Superior temporal gyrus (tissue), 1 donor: ENCODE measurements around the gene AHCYL1.
A peak's percentile ranks its signal among the peaks of the same experiment; 100 is the strongest.
"Not testable (repeated sequence)": the region's sequence is repeated elsewhere in the genome, so short reads cannot be mapped to it uniquely, and the experiment has no call there.

Experiments
- DNase-seq: peaks from one replicate; pipeline ENCODE4 v3.0.0-alpha.2; 2016; ENCODE audit errors: extremely low spot score

The AHCYL1 gene

DNA sequence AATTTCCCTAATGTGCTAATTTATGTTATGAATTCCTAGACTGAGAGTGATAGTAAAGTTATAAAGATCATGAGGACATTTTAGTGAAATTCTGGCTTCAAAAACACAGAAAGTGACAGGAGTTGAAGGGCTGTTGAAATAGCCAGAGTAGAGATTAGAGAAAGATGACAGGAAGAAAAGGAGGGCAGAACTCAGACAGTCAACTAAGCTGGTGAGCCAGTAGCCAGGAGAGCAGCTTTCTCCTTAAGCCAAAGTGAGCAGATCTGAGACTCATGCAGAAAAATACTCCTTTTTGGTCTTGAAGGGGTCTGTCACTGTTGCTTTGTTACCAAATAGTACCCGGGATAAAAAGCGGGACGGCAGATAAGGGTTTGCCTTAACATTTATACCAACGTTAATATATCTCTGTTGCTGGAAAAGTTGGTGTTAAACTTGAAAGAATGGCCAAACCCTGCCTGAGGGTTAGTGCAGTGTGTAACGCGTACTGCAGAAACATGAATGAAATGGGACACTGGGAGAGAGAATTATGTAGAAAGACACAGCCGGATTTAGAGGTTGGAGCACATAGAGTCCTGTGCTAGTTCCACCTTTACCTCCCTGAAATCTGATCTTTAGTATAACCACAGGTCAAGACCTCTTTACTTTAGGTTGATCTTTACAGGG is 12.8 kb downstream of the AHCYL1 start:
- no peak for DNase-seq

DNA sequence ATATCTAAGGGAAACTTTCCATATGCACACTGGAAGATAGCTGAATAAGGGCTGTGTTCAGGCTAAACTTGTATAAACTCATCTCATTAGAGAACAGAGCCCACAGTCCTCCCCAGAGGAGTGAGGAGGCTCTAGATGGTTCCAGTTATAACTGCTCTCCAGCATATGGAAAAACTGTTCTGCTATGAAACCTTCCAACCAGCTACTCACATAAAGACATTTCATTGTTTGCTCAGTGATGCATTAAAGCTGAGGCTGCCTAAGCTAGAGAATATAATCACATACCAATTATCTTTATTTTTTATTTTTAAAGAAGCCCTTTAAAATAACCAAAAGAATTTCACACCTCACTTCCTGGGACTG is 13.3 kb downstream of the AHCYL1 start:
- DNase-seq, result no peak

DNA sequence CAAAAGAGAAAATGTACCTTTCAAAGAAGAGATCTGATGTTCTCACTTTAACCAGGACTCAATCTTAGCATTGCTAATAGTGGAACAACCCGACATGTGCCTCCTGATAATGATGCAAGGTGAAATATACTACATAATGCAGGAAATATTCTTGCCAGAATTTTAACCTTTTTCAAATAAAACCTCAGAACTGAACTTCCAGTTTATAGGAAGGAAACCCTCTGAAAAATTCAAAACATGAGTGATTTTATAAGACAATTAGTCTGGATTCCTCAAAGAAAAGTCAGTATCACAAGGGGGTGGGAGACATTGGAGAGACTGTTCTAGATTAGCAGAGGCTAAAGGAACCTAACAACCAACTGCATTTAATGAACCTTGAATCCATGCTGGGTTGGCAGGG is 18.1 kb downstream of the AHCYL1 start:
- no peak for DNase-seq

DNA sequence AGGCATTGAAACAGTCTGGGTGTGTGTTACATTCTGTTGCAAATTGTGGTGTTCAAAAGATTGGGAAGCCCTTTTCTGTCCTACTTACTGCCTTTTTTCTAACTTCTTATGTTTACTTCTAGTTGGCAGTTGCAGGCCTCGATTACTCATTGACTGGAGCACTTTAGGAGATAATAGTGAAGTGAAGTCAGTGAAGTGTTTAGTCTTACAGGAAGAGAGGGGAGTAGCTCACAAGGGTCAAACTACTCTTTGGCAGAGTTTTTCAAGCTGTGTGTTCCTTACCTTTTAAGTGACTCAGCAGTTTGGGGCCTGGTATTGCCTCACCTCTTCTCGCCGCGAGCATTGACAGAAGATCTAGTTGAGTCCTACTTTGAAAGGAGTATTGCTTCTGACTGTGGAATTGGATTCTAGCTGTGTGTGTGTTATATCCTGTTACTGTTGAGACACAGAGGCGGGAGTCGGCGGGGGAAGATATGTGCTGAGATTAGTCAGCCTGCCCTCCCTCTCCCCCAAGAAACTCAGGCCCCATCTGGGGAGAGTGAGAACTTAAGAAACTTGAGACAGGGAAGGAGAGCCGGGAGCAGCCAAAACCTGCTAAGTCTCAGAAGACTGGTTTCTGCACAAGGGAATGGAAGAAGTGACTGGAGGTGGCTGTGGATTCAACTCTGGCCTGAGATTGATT is 19.3 kb downstream of the AHCYL1 start:
- DNase-seq, result no peak

DNA sequence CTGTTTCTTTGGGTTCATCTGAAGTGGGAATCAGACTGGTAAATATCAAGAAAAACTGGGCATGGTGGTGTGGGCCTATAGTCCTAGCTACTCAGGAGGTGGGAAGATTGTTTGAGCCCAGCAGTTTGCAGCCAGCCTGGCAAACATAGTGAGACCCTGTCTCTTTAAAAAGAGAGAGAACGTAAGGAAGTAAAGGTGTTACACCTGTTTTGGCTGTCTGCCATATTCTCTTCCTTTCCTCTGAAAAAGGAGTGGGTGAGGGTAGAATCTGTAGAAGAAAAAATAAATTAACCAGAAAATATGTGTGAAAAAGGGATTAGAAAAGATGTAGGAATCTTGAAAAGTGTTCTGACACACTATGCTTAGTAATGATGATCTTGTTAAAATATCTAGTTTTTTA is 20.0 kb downstream of the AHCYL1 start:
- DNase-seq, result no peak

DNA sequence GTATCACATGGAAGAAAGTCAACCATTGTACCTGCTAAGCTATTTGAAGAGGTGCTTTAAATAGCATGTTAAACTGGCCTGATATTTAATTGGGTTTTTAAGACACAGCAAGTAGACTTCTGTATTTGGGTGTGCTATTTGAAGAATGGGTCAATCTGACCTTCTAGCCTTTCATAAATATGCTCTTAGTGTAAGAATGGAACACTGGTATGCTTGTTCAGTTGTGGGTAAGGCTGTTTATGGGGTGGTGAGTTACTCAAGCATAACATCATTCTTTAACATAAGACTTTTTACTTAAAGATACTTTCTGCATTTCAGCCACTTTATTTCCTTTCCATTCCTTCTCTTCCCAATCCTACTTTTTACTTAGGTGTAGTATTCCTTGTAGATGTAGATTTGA is 21.4 kb downstream of the AHCYL1 start:
- DNase-seq, result no peak

DNA sequence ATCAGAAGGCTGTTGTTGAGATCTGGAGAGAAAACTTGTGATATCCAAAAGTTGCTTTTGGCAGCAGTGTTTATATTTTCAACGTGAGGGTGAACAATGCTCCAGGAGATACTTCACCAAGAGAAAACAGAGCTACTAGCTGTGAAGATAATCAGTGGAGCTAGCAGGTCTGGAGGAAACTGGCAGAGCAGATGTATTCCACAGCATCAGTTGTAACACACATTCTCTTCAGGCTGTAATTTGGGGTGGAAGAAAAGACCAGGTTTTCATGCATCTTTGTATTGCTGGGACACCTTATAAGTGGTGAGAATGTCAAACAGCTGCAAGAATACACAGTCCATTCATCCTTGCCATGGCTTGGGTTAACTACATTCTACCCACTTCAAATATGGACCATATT is 22.0 kb downstream of the AHCYL1 start:
- DNase-seq, result no peak

DNA sequence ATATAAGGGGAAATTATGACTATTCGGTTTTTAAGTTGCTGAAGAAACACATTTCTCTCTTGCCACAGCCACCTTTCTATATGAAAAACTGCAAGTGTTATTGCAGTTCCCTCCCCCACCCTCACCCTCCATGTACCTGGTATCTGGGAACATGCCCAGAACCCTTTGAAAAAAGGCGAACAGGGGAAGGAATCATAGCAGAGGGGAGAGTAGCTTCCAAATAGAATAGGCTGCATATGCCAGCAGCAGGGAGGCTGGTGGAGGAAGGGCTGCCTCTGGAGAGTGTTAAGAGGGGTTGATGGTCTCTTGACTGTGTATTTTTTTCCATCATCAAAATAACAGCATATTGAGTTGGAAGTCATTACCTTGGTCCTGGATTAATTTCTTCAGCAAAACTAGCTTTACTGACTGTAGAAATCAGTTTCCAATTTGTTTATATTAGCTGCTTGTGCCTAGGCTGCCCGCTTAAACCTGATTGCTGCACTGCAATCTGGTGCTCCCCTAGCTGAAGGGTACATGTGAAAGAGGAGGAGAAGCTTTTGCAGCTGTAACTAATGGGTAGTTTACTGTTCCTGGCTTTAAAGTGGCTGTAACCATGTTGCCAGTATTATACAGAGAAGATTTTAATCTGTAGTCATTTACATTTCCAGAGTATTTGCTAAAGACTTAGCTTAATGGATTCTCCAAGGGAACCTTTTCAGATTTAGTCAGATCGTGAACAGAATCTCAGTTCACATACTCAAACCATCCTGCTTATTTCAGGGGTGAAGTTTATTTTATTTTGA is 22.7 kb downstream of the AHCYL1 start:
- DNase-seq, result no peak

DNA sequence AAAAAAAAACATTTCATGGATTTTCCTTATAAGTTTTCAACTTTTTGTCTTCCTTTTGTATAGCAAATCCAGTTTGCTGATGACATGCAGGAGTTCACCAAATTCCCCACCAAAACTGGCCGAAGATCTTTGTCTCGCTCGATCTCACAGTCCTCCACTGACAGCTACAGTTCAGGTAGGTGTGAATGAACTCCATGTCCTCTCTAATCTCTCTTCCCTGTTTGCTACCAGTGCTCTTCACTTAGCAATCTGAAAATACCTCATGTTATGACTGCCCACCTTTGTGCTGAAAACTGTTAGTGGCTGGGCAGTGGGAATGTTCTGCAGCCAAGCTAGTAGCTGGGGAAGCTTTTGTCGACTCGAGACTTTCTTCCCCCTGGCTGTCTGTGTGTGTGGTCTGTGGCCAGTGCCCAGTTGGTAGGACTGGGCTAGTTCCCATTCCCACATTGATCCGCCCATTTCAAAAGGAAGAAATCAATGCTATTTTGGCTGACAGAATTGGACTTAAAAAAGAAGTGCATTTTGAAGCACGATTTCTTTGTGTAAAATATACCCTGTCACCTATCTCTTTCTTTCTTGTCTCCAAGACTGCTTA is 24.5 kb downstream of the AHCYL1 start:
- no peak for DNase-seq

DNA sequence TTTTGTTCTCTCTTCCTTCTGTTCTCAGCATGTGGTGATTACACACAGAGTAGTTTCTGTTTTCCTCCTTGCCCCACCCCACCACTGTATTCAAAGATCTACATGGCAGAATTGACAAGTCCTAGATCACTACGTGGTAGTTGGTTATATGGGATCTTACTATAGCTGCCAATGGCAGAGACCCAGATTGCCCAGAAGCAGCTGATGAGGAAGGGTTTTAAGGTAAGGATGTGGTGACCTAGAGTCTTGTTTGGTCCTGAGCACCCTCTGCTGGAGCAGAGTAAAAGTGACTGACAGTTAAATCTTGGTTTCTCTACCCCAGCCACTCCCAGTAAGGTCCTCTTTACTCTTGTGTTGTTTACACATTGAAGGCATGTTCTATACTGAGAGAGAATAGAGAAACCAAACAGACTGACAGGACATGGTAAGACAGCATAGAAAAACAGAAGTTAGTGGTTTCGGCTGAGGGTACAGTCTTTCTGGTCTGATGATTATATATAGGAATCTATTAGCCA is 27.0 kb downstream of the AHCYL1 start:
- DNase-seq, result peak; percentile 58

DNA sequence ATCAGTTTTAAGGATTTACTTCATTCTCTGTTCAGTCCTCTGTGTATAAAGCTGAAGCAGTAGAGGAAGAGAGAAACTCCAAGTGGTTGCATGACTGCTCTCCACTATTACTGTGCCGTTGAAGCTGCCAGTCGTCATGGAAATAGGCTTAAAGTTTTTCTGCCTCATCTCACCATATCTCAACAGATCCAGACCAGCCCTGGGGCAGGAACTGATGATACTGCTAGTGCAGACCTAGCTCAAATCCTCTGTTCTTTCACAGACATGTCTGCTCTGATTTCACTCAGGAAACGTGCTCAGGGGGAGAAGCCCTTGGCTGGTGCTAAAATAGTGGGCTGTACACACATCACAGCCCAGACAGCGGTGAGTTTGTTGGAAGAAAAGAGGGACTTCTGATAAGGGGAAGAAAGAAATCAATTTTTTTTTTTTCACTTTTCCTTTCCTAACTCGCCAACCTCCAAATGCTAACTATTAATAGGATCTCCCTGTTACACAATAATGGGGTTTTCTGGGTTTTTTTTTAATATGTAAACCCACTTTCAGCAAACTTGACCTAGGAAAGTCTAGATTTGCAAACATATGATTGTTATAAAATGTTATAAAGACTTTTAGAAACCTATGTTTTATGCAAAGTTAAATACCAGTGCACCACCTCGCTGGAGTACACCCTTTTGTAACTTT is 27.7 kb downstream of the AHCYL1 start:
- DNase-seq, result no peak

DNA sequence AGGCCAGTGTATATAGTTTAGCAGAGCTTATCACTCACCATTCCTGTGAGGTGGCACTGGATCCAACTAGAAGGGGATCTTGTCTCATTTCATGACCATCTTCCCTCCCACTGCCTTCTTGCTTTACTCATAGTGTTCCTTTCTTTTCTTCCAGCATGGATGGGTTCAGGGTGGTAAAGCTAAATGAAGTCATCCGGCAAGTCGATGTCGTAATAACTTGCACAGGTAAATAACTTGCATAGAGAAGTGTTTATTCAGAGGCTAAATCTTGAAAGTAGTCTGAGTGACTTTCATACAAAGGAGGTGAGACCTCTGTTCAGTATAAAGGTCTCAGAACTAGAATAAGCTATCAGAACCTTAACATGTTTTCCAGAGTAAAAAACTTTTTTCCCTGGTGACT is 33.2 kb downstream of the AHCYL1 start:
- no peak for DNase-seq

DNA sequence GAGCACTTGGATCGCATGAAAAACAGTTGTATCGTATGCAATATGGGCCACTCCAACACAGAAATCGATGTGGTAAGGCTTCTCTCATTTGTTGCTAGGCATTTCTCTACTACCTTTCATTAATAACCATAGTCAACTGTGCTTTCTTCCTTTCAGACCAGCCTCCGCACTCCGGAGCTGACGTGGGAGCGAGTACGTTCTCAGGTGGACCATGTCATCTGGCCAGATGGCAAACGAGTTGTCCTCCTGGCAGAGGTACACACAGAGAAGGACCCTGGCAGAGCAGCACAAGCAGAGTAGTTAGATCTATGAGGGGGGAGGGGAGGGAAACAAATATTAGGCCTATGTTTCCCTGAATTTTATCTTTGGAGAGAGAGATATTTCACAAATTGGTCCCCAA is 33.8 kb downstream of the AHCYL1 start:
- no peak for DNase-seq

DNA sequence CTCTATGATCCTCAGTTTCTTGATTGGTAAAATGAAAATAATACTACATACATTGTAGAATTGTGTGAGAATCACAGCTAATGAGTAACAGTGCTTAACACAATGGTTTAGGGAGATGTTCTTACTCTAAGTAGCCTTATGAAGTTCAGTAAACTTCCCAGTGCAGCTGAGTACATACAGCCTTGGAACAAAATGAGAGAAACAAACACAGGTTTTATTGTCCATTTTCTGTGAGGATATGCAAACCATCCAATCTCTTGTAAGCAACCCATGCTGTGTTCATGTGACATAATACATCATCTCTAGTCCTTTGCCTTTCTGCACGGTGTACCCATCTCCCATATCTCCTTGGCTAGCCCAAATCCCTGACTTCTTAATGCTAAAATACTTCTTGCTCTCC is 35.2 kb downstream of the AHCYL1 start:
- DNase-seq, result no peak

DNA sequence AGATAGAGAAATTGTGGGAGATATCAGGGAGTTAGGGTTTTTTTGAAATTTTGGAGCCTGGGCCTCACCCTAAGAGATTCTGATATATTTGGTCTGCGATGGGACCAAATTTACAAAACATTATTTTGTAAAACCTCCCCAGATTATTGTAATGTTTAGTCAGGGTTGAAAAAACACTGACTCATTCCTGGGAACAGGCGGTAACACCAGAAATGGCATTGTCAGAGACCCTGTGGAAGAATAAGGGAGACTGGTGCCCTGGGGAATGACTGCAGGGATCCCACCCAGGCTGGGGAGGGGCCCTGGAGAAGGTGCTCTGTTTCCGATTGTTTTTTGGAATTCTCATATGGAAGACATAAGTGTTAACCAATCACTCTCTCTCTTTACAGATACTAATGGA is 36.7 kb downstream of the AHCYL1 start:
- DNase-seq, result no peak

DNA sequence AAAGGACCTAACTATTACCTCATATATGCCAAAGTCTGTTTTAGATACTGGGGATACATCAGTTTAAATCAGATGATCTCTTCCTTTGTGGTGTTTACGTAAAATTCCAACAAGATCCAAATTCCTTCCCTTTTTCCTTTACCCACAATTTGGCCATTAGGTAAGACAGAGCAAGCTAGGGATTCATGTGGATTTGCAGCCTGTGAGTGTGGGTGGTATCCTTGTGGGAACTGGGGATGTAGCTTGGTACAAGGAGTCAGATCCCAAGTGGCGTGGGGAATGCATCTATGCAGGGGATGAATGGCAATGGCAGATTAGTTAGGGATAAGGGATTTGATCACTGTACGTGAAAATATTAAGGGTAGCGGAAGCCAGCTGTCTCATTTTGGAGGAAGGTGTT is 40.0 kb downstream of the AHCYL1 start:
- DNase-seq, result no peak

DNA sequence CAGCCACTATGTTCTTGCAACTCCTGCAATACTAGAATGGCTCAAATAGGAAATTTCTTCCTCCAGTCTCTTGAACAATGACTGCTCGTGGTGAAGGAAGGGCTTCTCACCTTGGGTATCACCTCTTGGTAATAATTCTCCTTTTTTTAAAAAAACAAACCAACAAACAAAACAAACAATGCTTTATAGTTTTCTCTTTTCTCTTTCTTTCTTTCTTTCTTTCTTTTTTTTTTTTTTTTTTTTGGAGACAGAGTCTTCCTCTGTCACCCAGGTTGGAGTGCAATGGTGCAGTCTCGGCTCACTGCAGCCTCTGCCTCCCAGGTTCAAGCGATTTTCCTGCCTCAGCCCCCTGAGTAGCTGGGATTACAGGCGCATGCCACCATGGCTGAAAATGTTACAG is 46.1 kb downstream of the AHCYL1 start:
- DNase-seq, result not testable (repeated sequence)

DNA sequence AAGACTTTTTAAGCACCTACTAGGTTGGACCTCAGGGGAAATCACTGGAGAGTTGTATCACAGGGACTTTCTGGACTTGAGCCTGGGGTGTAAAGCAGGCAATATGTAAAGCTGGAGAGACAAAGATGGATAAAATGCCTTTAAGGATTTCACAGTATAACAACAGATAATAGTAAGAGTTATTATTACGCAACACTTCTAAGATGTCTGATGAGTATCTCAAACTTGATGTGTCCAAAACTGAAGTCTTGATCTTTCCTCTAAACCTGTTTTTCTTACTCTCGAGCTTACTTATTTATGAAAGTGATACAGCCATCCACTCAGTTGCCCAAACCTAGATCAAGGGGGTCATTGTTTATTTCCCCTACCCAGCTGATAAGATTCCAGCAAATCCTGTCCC is 47.8 kb downstream of the AHCYL1 start:
- DNase-seq, result no peak

DNA sequence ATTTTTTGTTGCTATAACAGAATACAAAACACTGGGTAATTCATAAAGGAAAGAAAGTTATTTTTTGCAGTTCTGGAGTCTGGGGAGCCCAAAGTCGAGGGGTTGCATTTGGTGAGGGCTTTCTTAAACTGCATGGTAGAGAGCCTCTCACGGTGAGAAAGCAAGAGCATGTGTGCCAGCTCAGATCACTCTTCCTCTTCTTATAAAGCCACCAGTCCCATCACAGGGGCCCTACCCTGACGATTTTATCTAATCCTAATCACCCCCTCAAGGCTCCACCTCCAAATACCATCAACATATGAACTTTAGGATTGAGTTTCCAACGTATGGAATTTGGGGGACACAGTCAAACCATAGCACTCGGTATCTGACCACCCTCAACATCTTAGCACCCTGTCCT is 48.9 kb downstream of the AHCYL1 start:
- DNase-seq, result no peak

DNA sequence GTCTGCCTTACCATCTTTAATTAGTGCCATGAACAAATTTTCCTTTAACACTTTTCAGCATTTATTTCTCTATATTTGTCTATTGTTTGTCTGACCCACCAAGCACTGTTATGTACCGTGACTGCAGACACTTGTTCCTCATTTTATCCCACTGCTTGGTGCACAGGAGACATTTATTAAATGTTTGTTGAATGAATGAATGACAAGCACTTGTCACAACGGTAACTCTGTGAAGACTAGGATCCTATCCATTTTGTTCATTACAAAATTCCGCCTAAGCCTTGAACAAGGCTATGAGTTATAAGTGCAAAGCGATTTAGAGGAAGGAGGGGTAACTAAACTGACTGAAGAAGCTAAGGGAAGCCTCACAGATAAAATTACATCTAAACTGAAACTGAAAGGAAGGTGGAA is 49.5 kb downstream of the AHCYL1 start:
- DNase-seq, result no peak

DNA sequence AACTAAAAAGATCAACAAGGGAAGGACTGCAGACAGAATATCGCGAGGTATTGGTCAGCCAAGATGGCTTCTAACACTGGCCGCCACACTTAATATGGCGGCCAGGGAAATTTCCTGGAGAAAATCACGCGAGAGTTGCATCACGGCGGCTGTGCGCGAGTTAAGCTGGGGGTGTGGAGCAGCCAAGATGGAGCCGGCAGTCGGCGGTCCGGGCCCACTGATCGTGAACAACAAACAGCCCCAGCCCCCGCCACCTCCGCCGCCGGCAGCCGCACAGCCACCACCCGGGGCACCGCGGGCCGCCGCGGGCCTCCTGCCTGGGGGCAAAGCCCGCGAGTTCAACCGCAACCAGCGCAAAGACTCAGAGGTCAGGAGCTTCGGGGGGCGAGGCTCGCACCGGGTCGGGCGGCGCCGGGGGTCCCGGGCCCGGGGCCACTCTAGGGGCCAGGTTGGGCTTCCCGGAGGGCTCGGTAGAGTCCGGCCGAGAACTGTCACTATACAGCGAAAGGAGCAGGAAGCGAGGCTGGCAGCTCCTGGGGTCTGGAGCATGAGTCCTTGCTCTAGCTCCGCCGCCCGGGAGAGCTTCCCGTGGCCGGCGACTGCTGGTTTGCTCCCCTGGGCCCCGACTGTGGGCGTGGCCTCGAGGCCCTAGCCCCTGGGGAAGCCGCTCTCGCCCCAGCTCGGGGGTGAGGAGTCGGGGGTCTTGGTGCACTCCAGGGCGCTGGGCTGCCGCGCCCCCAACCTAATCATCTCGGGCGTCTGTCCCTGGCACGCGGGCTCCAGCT is 50.1 kb downstream of the AHCYL1 start, which contains the start of gene STRIP1:
Gene STRIP1 (plus strand): TSS at position 174 of the 785 bp plus-strand sequence. CDS start 14 bp downstream, at position 188.
- peak; percentile 97 for DNase-seq
